Natural killer cell (primary cell): ENCODE measurements around the gene MESP2. TPM values are rescaled to one million over a fixed set of nuclear protein-coding genes. Genes with fewer than 3 reads are reported as not detected.

ENCODE experiments used
- ATAC-seq, 3 donors: fragments of 150-1000 bp in 2 of 3; fragments of 200-7000 bp in 1 of 3; cut with Tn5 transposase; 1 replicate in 1 of 3; 2 replicates in 2 of 3; pipeline ENCODE4 v1.10.0; 2021; ENCODE audit warnings: mild to moderate bottlenecking in 2 of 3, moderate library complexity in 2 of 3
- DNase-seq, 2 donors: peaks; one replicate each; pipeline versions ENCODE4 v3.0.0 to v3.0.0-alpha.2; 2013 to 2021; ENCODE audit warnings: mixed read lengths in 1 of 2
- H3K27ac ChIP-seq: one replicate; pipeline ENCODE4 v1.5.1; 2013; ENCODE audit warnings: mild to moderate bottlenecking, low read length
- H3K27me3 ChIP-seq: one replicate; pipeline ENCODE4 v1.6.1; 2013; ENCODE audit warnings: low read length; ENCODE audit not compliant: control insufficient read depth, insufficient read depth
- H3K36me3 ChIP-seq: one replicate; pipeline ENCODE4 v1.6.1; 2013; ENCODE audit warnings: low read length; ENCODE audit not compliant: control insufficient read depth, insufficient read depth
- H3K4me1 ChIP-seq: one replicate; pipeline ENCODE4 v1.6.1; 2013; ENCODE audit warnings: low read length; ENCODE audit not compliant: control insufficient read depth, insufficient read depth
- H3K4me3 ChIP-seq: one replicate; pipeline ENCODE4 v1.5.1; 2013; ENCODE audit warnings: low read length
- H3K9me3 ChIP-seq: one replicate; pipeline ENCODE4 v1.6.1; 2013; ENCODE audit warnings: low read length; ENCODE audit not compliant: control insufficient read depth, insufficient read depth
- H3K27ac Mint-ChIP-seq, 2 donors: one replicate each; pipeline ENCODE4 v1.8.0; 2022; ENCODE audit warnings: mild to moderate bottlenecking in 2 of 2, mixed read lengths in 2 of 2, moderate library complexity in 1 of 2
- H3K27me3 Mint-ChIP-seq, 2 donors: one replicate each; pipeline ENCODE4 v1.8.0; 2022; ENCODE audit warnings: low read depth in 2 of 2, mixed read lengths in 2 of 2
- H3K36me3 Mint-ChIP-seq: one replicate; pipeline ENCODE4 v1.8.0; 2022; ENCODE audit warnings: mixed read lengths
- H3K4me1 Mint-ChIP-seq, 2 donors: one replicate each; pipeline ENCODE4 v1.8.0; 2022; ENCODE audit warnings: mixed read lengths in 2 of 2
- H3K4me3 Mint-ChIP-seq: one replicate; pipeline ENCODE4 v1.8.0; 2022; ENCODE audit warnings: mild to moderate bottlenecking, moderate library complexity, mixed read lengths
- H3K9me3 Mint-ChIP-seq, 2 donors: one replicate each; pipeline ENCODE4 v1.8.0; 2022; ENCODE audit warnings: mixed read lengths in 2 of 2
- WGBS: methylation state at CpG from one replicate; pipeline ENCODE4 v1.1.7; 2013; ENCODE audit warnings: missing lambda C conversion rate; ENCODE audit not compliant: insufficient coverage; 5-methylcytosine and 5-hydroxymethylcytosine counted together
- intact Hi-C: fragments of 100-400 bp; cut with micrococcal nuclease; formaldehyde crosslinking; loops from one replicate; pipeline ENCODE4 v1.14.2; 2022
- total RNA-seq, 4 donors: library from RNA; stranded (reverse); fragments of 120-200 nt in 1 of 4; gene quantifications; one replicate each; pipeline versions ENCODE4 v1.2.3 to v1.2.4, GENCODE V29; 2013 to 2022
- TF ChIP-seq, protein P1 (sequence below): fragments of 200-600 bp; IDR thresholded peaks from one replicate; pipeline ENCODE4 v1.8.0; 2022; ENCODE audit warnings: antibody characterized with exemption

MESP2 gene
- total RNA-seq, 3 donors from 2014 or later (not counting 1 experiment from before 2014, with no cell fraction given) = not detected

DNA sequence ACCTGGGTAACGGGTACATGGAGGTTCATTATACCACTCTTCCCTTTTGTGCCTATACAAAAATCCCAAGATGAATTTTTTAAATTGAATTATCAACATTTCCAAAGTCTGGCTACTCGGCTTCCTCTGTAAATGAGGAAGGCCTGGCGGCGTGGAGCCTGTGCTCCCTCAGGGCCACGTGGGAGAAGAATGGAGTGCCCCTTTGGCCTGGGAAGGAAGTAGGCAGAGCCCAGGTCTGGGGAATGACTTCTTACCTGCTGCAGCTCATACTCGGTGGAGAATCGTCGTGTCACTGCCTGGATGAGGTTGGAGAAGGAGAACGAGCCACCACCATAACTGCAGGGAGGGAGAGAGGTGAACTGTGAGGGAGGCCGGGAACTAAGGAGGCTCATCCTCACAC, 14.1 kb downstream of the MESP2 start:
- H3K27me3 ChIP-seq = no peaks in the 10 kb centered on the region
- Mint-ChIP-seq H3K36me3 (no peaks in the 10 kb centered on the region), H3K4me1 (no peaks in the 10 kb centered on the region), H3K27ac (no peak overlapping the region), H3K27me3 (peaks cover 0 to 12% of the 10 kb centered on the region in 2 donors), H3K4me3 (no peak overlapping the region), H3K9me3 (no peaks in the 10 kb centered on the region)
- ATAC-seq (no peak), DNase-seq (no peak)
- H3K9me3 ChIP-seq = no peaks in the 10 kb centered on the region
- TF ChIP-seq, protein P1, sequence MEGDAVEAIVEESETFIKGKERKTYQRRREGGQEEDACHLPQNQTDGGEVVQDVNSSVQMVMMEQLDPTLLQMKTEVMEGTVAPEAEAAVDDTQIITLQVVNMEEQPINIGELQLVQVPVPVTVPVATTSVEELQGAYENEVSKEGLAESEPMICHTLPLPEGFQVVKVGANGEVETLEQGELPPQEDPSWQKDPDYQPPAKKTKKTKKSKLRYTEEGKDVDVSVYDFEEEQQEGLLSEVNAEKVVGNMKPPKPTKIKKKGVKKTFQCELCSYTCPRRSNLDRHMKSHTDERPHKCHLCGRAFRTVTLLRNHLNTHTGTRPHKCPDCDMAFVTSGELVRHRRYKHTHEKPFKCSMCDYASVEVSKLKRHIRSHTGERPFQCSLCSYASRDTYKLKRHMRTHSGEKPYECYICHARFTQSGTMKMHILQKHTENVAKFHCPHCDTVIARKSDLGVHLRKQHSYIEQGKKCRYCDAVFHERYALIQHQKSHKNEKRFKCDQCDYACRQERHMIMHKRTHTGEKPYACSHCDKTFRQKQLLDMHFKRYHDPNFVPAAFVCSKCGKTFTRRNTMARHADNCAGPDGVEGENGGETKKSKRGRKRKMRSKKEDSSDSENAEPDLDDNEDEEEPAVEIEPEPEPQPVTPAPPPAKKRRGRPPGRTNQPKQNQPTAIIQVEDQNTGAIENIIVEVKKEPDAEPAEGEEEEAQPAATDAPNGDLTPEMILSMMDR = no peak
- intact Hi-C loops = no loop called here
- H3K4me1 ChIP-seq = no peaks in the 10 kb centered on the region
- H3K4me3 ChIP-seq = no peak overlapping the region
- H3K36me3 ChIP-seq = no peaks in the 10 kb centered on the region
- no peak overlapping the region for H3K27ac ChIP-seq
- 86% methylated on average over 10 of the region's 10 CpGs for WGBS

DNA sequence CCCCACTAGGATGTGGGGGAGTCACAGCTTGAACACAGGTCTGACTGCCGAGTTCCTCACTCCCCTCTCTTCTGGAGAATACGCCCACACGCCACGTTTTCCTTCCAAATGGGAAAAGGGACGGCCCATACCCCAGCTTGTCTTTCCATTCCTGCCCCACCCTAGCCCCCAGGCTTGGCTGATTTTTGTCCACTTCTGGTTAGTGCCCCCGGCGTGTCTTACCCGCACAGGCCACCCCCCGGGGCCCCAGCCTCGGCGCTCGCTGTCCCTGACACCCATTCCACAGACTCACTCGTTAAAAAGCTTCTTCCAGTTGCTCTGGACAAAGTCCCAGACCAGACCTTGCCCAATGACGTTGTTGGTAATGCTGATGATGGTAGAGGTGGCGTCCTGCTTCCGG, 14.5 kb downstream of the MESP2 start:
- Mint-ChIP-seq H3K27me3 (peaks cover 0 to 10% of the 10 kb centered on the region in 2 donors), H3K4me1 (no peaks in the 10 kb centered on the region), H3K4me3 (no peak overlapping the region), H3K27ac (no peak overlapping the region), H3K9me3 (no peaks in the 10 kb centered on the region), H3K36me3 (no peaks in the 10 kb centered on the region)
- TF ChIP-seq, protein P1 = no peak
- no peaks in the 10 kb centered on the region for H3K27me3 ChIP-seq
- no peak overlapping the region for H3K27ac ChIP-seq
- DNase-seq (no peak), ATAC-seq (no peak)
- 96% methylated on average over 16 of the region's 16 CpGs for WGBS
- H3K4me3 ChIP-seq = no peak overlapping the region
- no peaks in the 10 kb centered on the region for H3K36me3 ChIP-seq
- H3K4me1 ChIP-seq = no peaks in the 10 kb centered on the region
- no peaks in the 10 kb centered on the region for H3K9me3 ChIP-seq
- intact Hi-C loops = no loop called here

DNA sequence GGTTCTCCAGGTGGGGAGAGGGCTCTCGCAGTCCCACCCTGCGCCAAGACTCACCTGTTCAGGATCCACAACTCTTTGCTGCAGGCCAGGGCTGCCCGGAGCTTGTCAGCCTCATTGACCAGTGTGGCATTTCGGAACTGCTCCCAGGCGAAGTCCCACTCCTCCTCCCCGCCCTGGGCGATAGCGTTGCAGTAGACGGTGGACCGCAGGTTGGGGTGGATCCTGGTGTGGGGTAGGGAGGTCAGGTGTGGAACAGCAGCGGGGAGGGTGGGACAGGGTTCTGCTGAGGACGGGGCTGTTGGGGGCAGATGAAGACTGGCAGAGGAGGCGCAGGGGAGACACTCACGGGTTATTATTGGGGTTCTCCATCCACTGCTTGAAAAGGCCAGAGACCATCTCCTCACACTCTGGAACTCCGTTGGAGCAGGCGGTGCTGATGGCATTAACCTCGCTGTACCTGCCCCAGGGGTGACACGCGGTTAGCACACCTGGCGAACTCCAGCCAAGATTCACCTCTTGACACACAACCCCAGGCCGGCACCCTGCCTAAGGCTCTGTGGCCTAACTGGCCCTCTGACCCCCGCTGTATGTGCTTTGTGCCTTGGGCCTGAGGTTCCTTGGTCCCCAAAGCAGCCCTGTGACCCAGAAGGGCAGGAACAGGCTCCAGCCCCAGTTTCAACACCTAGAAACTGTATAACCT, 16.1 kb downstream of the MESP2 start:
- H3K27me3 Mint-ChIP-seq = peaks cover 0 to 7% of the 10 kb centered on the region in 2 donors
- no peak overlapping the region for H3K4me3 Mint-ChIP-seq
- no peak for DNase-seq
- Histone ChIP-seq H3K9me3 (no peaks in the 10 kb centered on the region), H3K27me3 (no peaks in the 10 kb centered on the region), H3K4me3 (no peak overlapping the region), H3K27ac (no peak overlapping the region), H3K4me1 (no peaks in the 10 kb centered on the region), H3K36me3 (no peaks in the 10 kb centered on the region)
- no peaks in the 10 kb centered on the region for H3K4me1 Mint-ChIP-seq
- H3K27ac Mint-ChIP-seq = no peak overlapping the region
- no peaks in the 10 kb centered on the region for H3K9me3 Mint-ChIP-seq
- TF ChIP-seq, protein P1 = no peak
- intact Hi-C loops = no loop called here
- no peaks in the 10 kb centered on the region for H3K36me3 Mint-ChIP-seq
- ATAC-seq = no peak
- WGBS = 93% methylated on average over 22 of the region's 22 CpGs
